Activated CD4-positive, alpha-beta T cell treated with anti-CD3 and anti-CD28 coated beads, Interleukin-2, amount 50 U/mL, for 24 hours (primary cell): ENCODE measurements around the gene CYP24A1.

Experiments used
- DNase-seq, 2 donors: peaks; one replicate each; pipeline ENCODE4 v3.0.0-alpha.2; 2020; ENCODE audit warnings: low read depth in 1 of 2, low spot score in 1 of 2

CYP24A1 gene

GRCh38 chr20:54156981-54157835, 16.6 kb downstream of the CYP24A1 start:
- no peak for DNase-seq

DNA sequence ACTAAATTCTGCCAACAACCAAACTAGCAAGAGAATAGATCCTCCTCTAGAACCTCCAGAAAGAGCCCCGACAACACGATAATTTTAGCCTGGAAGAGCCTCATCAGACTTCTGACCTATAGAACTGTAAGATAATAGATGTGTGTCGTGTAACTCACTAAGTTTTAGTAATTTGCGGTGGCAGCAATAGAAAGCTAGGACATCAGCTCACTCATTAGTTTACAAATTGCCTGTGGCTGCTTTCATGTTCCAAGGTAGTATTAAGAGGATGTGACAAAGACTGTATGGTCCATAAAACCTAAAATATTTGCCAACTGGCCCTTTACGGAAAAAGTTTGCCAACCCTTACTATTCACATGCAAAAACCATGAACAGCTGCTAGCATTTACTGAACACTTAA, 17.3 kb downstream of the CYP24A1 start:
- DNase-seq, result no peak

- DNase-seq, result no peak
These were observed 18.0 kb downstream of the CYP24A1 start for GRCh38 chr20:54155736-54156317.

DNA sequence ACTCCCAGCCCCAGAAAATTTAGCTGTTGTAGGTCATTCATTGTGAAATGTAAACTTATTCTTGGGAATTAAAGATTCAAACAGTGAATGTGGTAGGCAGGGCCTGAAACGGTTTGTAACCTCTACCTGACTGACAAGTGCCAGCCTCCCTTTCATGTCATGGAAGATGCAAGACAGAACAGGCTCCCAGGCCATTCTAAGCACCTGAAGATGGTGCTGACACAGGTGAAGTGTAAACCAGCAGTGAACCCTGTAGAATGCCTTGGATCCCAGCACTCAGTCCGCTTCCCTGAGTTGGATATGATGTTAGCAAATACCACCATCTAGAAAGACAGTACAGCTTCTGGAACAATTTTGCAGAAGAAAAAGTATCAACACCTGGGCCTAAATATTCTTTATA, 19.3 kb downstream of the CYP24A1 start:
- DNase-seq, result no peak

GRCh38 chr20:54153847-54154246, 19.9 kb downstream of the CYP24A1 start:
- DNase-seq, result no peak

DNA sequence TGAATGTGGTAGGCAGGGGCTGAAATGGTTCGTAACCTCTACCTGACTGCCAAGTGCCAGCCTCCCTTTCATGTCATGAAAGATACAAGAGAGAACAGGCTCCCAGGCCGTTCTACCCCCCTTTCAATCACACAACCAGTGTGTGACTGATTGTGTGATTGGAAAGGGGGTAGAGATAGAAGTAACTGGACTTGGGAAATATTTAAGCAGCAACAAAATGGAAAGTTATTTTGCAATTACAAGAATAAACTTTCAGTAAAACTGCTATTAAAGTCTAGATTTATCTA, 20.8 kb downstream of the CYP24A1 start:
- DNase-seq, result no peak

- DNase-seq, result no peak
These were observed 21.4 kb downstream of the CYP24A1 start for GRCh38 chr20:54152227-54153040.

DNA sequence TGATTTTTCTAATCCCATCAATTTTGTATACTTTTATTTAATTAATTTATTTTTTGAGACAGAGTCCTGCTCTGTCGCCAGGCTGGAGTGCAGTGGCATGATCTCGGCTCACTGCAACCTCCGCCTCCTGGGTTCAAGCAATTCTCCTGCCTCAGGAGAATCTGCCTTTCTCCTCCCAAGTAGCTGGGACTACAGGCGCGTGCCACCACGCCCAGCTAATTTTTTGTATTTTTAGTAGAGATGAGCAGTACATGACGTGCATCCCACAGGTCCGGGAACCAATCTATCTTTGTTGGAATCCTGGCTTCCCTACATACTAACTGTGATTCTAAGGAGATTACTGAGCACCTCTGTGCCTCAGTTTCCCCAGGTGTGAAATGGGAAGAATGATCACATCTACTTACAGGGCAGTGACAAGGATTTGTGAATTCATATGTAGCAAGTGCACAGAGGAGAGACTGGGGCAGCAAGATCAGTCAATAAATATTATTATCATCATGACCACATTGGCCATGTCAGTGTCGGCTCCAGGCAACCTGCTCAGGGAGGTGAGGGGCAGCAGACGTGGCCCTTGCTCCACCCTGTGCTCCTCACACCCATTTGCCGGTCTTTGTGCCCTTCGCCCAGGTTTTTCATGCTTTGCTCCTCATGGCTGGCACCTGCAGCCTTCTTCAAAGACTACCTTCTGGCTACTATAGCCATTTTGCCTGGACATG, 22.1 kb downstream of the CYP24A1 start:
- no peak for DNase-seq

- DNase-seq, result no peak
These were observed 22.7 kb downstream of the CYP24A1 start for GRCh38 chr20:54151075-54151439.

GRCh38 chr20:54149765-54150264, 24.0 kb downstream of the CYP24A1 start:
- no peak for DNase-seq

DNA sequence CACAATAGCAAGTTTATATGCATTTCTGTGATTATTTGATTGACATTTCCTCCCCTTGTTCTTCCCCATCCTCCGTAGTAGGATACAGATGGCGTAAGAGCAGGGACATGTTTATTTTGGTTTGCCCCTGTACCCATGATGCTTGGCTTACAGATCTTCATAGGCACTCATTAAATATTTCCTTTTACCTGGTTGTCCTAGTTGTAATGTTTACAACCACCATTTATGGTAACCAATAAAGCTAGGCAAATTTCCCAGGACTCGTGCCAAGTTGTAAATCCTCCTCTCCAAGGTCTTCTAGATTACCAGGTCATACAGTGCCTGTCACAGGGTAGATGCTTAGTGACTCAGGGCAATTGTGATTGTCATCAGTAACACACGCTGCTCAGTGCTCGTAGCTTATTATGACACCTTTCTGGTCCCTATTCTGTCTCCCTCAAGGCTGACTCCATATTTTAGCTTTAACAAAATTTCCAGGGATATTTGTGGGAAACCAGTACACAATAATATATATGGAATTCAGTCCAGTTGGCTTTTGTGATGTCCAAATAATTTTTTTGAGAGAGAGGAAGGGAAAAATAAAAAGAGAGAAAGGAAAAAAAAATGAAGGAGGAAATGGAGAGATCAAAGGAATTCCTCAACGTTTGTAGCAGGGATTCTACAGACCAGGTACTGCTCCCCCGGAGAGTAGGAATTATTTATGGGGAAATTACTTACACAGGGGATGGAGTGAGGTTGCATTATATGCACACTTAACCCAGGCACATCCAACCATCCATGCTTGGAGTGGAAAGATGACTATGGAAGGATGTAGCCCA, 24.6 kb downstream of the CYP24A1 start:
- DNase-seq, result no peak

GRCh38 chr20:54146672-54147071, 27.1 kb downstream of the CYP24A1 start:
- DNase-seq, result no peak

GRCh38 chr20:54144847-54145414, 28.9 kb downstream of the CYP24A1 start:
- no peak for DNase-seq

DNA sequence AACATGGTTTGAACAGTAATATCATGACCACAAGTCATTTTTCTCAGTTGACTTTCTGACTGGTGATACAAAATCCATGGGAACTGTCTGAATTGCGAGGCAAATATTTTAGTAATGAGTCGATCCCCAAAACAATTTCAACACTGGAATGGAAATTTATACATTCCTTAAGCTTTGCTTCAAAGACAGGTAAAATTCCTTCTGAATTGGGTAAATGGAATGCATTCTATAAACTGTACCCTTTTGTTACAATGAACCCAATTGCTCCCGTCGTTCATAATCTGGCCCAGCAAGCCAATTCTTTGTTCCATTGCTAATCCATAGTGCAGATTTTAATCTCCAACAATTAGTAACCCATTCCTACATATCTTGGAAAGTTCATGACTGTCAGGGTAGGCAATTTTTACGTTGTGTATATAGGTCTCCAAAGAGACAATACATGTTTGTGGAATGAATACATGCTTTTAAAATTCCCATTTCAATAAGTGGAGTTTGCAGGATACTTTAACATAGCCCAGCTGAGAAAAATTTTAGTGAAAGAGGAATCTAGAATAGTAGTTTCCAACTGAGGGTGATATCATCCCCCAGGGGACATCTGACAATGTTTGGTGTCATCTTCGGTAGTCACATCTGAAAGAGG, 32.7 kb downstream of the CYP24A1 start:
- DNase-seq, result no peak

DNA sequence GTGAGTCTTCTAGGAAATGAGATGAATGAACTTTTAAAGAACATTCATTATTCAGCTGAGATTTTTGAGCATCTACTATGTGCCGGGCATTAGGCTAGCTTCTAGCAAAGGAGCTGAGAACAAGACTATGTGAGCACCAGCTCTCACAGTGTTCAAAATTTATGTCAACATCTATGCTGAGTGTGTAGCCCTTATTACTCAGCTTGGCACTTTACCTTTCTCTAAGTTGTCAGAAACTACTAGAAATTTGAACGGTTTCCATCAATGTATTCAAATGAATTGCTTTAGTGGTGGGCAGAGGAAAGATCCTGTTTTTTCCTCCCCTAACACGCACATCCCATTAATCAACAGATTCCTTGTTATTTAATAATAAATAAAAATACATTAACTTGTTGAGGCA, 33.3 kb downstream of the CYP24A1 start:
- no peak for DNase-seq

DNA sequence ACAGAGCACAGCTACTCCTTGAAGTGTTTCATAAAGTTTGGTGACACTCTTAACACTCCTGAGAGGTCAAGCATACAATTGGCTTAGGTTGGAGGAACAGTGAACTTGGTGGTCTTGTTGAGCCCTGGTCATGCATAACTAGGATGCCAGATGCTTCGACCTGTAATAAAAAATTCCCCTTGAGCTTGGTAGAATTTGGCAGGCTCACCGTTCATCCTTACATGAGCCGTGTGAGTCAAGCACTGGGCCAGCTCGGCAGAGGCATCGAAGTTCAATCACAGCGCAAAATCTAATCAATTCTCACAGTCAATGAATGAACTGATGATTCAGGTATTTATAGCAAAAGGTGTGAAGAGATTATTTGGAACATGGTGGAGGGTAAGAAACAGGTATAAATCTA, 33.7 kb downstream of the CYP24A1 start:
- DNase-seq, result no peak

- no peak for DNase-seq
These were observed 34.6 kb downstream of the CYP24A1 start for GRCh38 chr20:54139188-54139587.

GRCh38 chr20:54138427-54138826, 35.4 kb downstream of the CYP24A1 start:
- DNase-seq, result no peak

- no peak for DNase-seq
These were observed 36.7 kb downstream of the CYP24A1 start for GRCh38 chr20:54137115-54137514.
